Neural progenitor cell (in vitro differentiated cells): ENCODE measurements around the gene PUSL1. TPM values are rescaled to one million over a fixed set of nuclear protein-coding genes. Genes with fewer than 3 reads are reported as not detected.

ENCODE experiments used
- DNase-seq: peaks from one replicate; pipeline ENCODE4 v3.0.0-alpha.2; 2016; ENCODE audit warnings: low spot score
- H2AFZ ChIP-seq: fragments of 200-600 bp; sonication (generic); replicated peaks from 2 replicates; pipeline ENCODE4 v1.6.1; 2016; ENCODE audit warnings: antibody characterized with exemption
- H3F3A ChIP-seq: fragments of 200-600 bp; sonication (generic); 2 replicates; pipeline ENCODE4 v1.6.1; 2016; ENCODE audit warnings: antibody characterized with exemption, low read depth
- H3K27ac ChIP-seq: fragments of 200-600 bp; sonication (generic); 2 replicates; pipeline ENCODE4 v1.5.1; 2016; ENCODE audit warnings: mild to moderate bottlenecking
- H3K27me3 ChIP-seq: fragments of 200-600 bp; sonication (generic); 2 replicates; pipeline ENCODE4 v1.6.1; 2016; ENCODE audit warnings: mild to moderate bottlenecking, moderate library complexity
- H3K36me3 ChIP-seq: fragments of 200-600 bp; sonication (generic); 2 replicates; pipeline ENCODE4 v1.5.1; 2016
- H3K4me1 ChIP-seq: fragments of 200-600 bp; sonication (generic); 2 replicates; pipeline ENCODE4 v1.6.1; 2016; ENCODE audit warnings: mixed run types
- H3K4me2 ChIP-seq: fragments of 200-600 bp; sonication (generic); 2 replicates; pipeline ENCODE4 v1.6.1; 2016
- H3K4me3 ChIP-seq: fragments of 200-600 bp; sonication (generic); 2 replicates; pipeline ENCODE4 v1.5.1; 2016
- H3K79me2 ChIP-seq: fragments of 200-600 bp; sonication (generic); 2 replicates; pipeline ENCODE4 v1.6.1; 2016; ENCODE audit warnings: low read depth
- H3K9ac ChIP-seq: fragments of 200-600 bp; sonication (generic); 2 replicates; pipeline ENCODE4 v1.6.1; 2016
- H3K9me3 ChIP-seq: fragments of 200-600 bp; sonication (generic); 2 replicates; pipeline ENCODE4 v1.5.1; 2016; ENCODE audit warnings: low read depth
- H4K20me1 ChIP-seq: fragments of 200-600 bp; sonication (generic); 2 replicates; pipeline ENCODE4 v1.6.1; 2016; ENCODE audit warnings: low read depth
- H3K27ac Mint-ChIP-seq: 3 replicates; pipeline ENCODE4 v1.8.0; 2021; ENCODE audit warnings: mixed read lengths
- H3K27me3 Mint-ChIP-seq: 2 replicates; pipeline ENCODE4 v1.8.0; 2022; ENCODE audit warnings: low read depth, mild to moderate bottlenecking, inconsistent platforms, moderate library complexity, mixed read lengths; ENCODE audit not compliant: insufficient read depth
- H3K36me3 Mint-ChIP-seq: 3 replicates; pipeline ENCODE4 v1.8.0; 2021; ENCODE audit warnings: mixed read lengths
- H3K4me1 Mint-ChIP-seq: 3 replicates; pipeline ENCODE4 v1.8.0; 2021; ENCODE audit warnings: mixed read lengths
- H3K4me3 Mint-ChIP-seq: 3 replicates; pipeline ENCODE4 v1.8.0; 2021; ENCODE audit warnings: mild to moderate bottlenecking, moderate library complexity, mixed read lengths
- H3K9me3 Mint-ChIP-seq: 3 replicates; pipeline ENCODE4 v1.8.0; 2020; ENCODE audit warnings: mixed read lengths
- EZH2 ChIP-seq: fragments of 200-600 bp; sonication (generic); IDR thresholded peaks from 2 replicates; pipeline ENCODE4 v1.6.1; 2017; ENCODE audit warnings: antibody characterized with exemption, mild to moderate bottlenecking, moderate library complexity
- EZH2phosphoT487 ChIP-seq: fragments of 200-600 bp; sonication (generic); IDR thresholded peaks from 2 replicates; pipeline ENCODE4 v1.6.1; 2017; ENCODE audit warnings: antibody characterized with exemption
- total RNA-seq: library from RNA; depleted of rRNA; stranded (reverse); fragments of >200 nt; gene quantifications from 2 replicates; pipeline ENCODE4 v1.2.3, GENCODE V29; 2015; ENCODE audit warnings: low replicate concordance
- TF ChIP-seq, protein P1 (sequence below): fragments of 200-600 bp; sonication (generic); IDR thresholded peaks from 2 replicates; pipeline ENCODE4 v1.5.1; 2017; ENCODE audit warnings: antibody characterized with exemption, mild to moderate bottlenecking

PUSL1 gene
- total RNA-seq, 1 donor from 2014 or later, result 3.7 TPM

DNA sequence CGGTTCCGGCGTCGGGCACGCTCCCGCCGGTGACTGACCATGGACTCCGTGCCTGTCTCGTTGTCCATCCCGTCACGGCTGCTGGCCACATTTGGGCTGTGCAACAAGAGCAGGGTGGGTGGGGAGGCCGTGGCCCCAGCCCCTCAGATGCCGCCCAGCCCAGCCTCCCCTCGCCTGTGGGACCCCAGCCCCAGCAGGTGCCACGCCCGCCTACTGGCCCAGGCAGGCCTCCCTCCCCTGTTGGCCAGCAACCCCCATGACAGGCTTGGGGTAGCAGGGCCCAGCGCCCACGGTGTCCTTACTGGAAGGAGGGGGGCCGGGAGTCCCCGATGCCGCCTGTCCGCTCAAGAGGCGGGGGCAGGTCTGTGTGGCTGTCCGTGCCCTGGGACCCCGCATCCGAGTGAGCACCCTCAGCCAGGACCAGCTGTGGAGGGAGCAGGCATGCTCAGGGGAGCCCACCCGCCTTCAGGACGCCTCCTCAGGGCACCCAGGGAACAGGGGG is 33.7 kb downstream of the PUSL1 start:
- H3K4me2 ChIP-seq, result no peak overlapping the region
- peaks cover 10% of the 10 kb centered on the region for H3K36me3 Mint-ChIP-seq
- peaks cover 54% of the 10 kb centered on the region for H4K20me1 ChIP-seq
- peaks cover 4% of the 10 kb centered on the region for H3K4me1 Mint-ChIP-seq
- H2AFZ ChIP-seq, result no peak overlapping the region
- H3K27me3 ChIP-seq, result no peaks in the 10 kb centered on the region
- H3K27ac Mint-ChIP-seq, result no peak overlapping the region
- no peak overlapping the region for H3K27ac ChIP-seq
- TF ChIP-seq, protein P1, sequence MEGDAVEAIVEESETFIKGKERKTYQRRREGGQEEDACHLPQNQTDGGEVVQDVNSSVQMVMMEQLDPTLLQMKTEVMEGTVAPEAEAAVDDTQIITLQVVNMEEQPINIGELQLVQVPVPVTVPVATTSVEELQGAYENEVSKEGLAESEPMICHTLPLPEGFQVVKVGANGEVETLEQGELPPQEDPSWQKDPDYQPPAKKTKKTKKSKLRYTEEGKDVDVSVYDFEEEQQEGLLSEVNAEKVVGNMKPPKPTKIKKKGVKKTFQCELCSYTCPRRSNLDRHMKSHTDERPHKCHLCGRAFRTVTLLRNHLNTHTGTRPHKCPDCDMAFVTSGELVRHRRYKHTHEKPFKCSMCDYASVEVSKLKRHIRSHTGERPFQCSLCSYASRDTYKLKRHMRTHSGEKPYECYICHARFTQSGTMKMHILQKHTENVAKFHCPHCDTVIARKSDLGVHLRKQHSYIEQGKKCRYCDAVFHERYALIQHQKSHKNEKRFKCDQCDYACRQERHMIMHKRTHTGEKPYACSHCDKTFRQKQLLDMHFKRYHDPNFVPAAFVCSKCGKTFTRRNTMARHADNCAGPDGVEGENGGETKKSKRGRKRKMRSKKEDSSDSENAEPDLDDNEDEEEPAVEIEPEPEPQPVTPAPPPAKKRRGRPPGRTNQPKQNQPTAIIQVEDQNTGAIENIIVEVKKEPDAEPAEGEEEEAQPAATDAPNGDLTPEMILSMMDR, result no peak
- TF ChIP-seq EZH2phosphoT487, result no peak
- TF ChIP-seq EZH2, result no peak
- no peaks in the 10 kb centered on the region for H3K9me3 Mint-ChIP-seq
- H3K36me3 ChIP-seq, result no peaks in the 10 kb centered on the region
- H3K4me3 ChIP-seq, result no peak overlapping the region
- peaks cover 29% of the 10 kb centered on the region for H3K79me2 ChIP-seq
- DNase-seq, result no peak
- H3K9ac ChIP-seq, result no peak overlapping the region
- peaks cover 2% of the 10 kb centered on the region for H3K27me3 Mint-ChIP-seq
- H3K4me1 ChIP-seq, result no peaks in the 10 kb centered on the region
- H3K9me3 ChIP-seq, result no peaks in the 10 kb centered on the region
- peaks cover 5% of the 10 kb centered on the region for H3F3A ChIP-seq
- no peak overlapping the region for H3K4me3 Mint-ChIP-seq

DNA sequence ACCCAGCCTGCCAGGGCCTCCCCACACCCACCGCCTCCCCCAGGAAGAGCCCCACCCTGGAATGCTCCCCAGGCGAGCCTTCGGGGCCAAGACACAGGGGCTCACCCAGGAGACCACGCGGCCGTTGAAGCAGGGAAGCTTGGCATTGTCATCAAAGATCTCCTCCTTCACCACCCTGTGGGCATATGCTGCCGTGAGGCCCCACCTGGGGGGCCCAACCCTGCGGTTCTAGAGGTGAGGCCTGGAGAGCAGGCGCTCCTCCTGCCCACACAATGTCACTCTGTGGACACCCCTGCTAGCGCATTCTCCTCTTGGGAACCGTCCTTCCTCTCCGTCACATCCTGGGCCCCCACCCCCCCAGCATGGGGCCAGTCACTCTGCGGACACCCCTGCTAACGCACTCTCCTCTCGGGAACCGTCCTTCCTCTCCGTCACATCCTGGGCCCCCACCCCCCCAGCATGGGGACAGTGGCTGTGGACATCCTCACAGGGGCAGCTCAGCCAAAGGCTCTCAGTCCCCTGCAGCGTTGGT is 34.3 kb downstream of the PUSL1 start:
- TF ChIP-seq EZH2phosphoT487 (no peak), EZH2 (no peak)
- TF ChIP-seq, protein P1, result no peak
- DNase-seq, result no peak
- H3K9ac ChIP-seq, result no peak overlapping the region
- no peaks in the 10 kb centered on the region for H3K9me3 Mint-ChIP-seq
- peaks cover 2% of the 10 kb centered on the region for H3K27me3 Mint-ChIP-seq
- peaks cover 54% of the 10 kb centered on the region for H4K20me1 ChIP-seq
- no peaks in the 10 kb centered on the region for H3K9me3 ChIP-seq
- H3K36me3 ChIP-seq, result no peaks in the 10 kb centered on the region
- no peak overlapping the region for H3K27ac Mint-ChIP-seq
- peaks cover 10% of the 10 kb centered on the region for H3K36me3 Mint-ChIP-seq
- H3K27me3 ChIP-seq, result no peaks in the 10 kb centered on the region
- H2AFZ ChIP-seq, result no peak overlapping the region
- H3K4me3 Mint-ChIP-seq, result peak overlapping the region; percentile 52
- H3F3A ChIP-seq, result peaks cover 7% of the 10 kb centered on the region
- H3K4me1 ChIP-seq, result peaks cover 4% of the 10 kb centered on the region
- H3K79me2 ChIP-seq, result peaks cover 34% of the 10 kb centered on the region
- H3K27ac ChIP-seq, result no peak overlapping the region
- no peak overlapping the region for H3K4me2 ChIP-seq
- peaks cover 4% of the 10 kb centered on the region for H3K4me1 Mint-ChIP-seq
- no peak overlapping the region for H3K4me3 ChIP-seq

DNA sequence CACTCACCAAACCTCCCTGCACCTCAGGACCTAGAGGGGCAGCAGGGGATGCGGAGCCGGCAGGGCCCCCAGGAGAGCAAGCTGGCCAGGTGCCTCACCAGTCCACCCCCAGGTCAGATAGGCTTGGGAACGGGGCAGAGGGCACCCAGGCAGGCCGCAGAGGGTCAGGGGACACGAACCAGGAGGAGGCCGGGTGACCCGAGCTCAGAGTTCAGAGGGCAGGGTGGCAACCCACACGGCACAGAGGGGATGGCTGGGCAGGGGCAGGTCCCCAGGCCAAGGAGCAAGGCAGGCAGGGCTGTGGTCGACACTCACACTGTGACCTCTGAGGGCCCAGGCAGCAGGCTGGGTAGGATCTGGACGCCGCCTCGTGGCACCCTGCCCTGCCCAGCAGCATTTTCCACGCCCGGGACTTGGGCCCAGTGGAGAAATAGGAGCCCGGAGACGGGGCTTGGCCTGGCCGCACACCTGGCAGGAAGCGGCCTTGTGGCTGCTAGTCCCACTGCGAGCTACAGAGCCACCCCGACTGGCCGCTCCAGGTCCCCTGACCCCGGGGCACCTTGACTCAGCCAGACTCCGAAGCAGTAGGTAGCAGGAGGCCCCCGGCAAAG is 35.5 kb downstream of the PUSL1 start:
- Histone ChIP-seq H3K4me2 (no peak overlapping the region), H3K4me3 (no peak overlapping the region), H3F3A (peaks cover 18% of the 10 kb centered on the region), H3K9me3 (no peaks in the 10 kb centered on the region), H4K20me1 (peaks cover 65% of the 10 kb centered on the region), H3K79me2 (peaks cover 47% of the 10 kb centered on the region), H3K9ac (no peak overlapping the region), H3K36me3 (no peaks in the 10 kb centered on the region), H3K27ac (no peak overlapping the region), H3K27me3 (no peaks in the 10 kb centered on the region), H2AFZ (no peak overlapping the region), H3K4me1 (peaks cover 12% of the 10 kb centered on the region)
- Mint-ChIP-seq H3K36me3 (peaks cover 10% of the 10 kb centered on the region), H3K27me3 (no peaks in the 10 kb centered on the region), H3K27ac (no peak overlapping the region), H3K9me3 (no peaks in the 10 kb centered on the region), H3K4me1 (peaks cover 4% of the 10 kb centered on the region), H3K4me3 (no peak overlapping the region)
- TF ChIP-seq, protein P1, result no peak
- no peak for TF ChIP-seq EZH2phosphoT487
- TF ChIP-seq EZH2, result no peak
- DNase-seq, result no peak
